ENCODE data around the gene BAD. TPM values are rescaled to one million over a fixed set of nuclear protein-coding genes. Genes with fewer than 3 reads are reported as not detected.

The BAD gene
- total and polyA plus RNA-seq, 8 donors, result 40.4 to 343 (median 105) TPM

GRCh38 chr11:64243236-64243854 is 41.1 kb downstream of the BAD start:
- no peak for TF ChIP-seq POLR2AphosphoS5 (IDR thresholded peaks at IDR 0.05)
- no peak for TF ChIP-seq EP300 (IDR thresholded peaks at IDR 0.05)
- no peak for TF ChIP-seq POLR2A (IDR thresholded peaks at IDR 0.05)
- no peak for TF ChIP-seq CTCF (IDR thresholded peaks at IDR 0.05)
- H3K36me3 ChIP-seq, result peaks cover 20 to 29% (median 23%) of the 10 kb centered on the region in 4 donors
- H3K27ac ChIP-seq, result peak overlapping the region in 4 of 5 donors; percentile 94 to 100 (median 100)
- H3K4me1 ChIP-seq, result peaks cover 47 to 82% (median 76%) of the 10 kb centered on the region in 4 donors
- H3K9me3 ChIP-seq, result no peaks in the 10 kb centered on the region
- H3K4me3 ChIP-seq, result peak overlapping the region in 1 of 4 donors; percentile 83
- intact Hi-C loops (cut with DNase I; ENCODE audit: low total_unique reads), result no loop called here
- WGBS, 5 donors, result 75 to 82% (median 81%) methylated on average over 5 to 8 of the region's 8 CpGs
- no peak for DNase-seq
- no peaks in the 10 kb centered on the region for H3K27me3 ChIP-seq

- Histone ChIP-seq H3K4me3 (peak overlapping the region; percentile 83 to 96 (median 90)), H3K27me3 (no peaks in the 10 kb centered on the region), H3K9me3 (no peaks in the 10 kb centered on the region), H3K36me3 (peaks cover 30 to 45% (median 36%) of the 10 kb centered on the region in 4 donors), H3K4me1 (peaks cover 55 to 84% (median 79%) of the 10 kb centered on the region in 4 donors), H3K27ac (peak overlapping the region; percentile 94 to 100 (median 99))
- WGBS, 5 donors, result 0 to 1% (median 0%) methylated on average over 36 to 63 of the region's 63 CpGs
- intact Hi-C loops (cut with DNase I; ENCODE audit: low total_unique reads), result no loop called here
- TF ChIP-seq POLR2AphosphoS5 (IDR thresholded peaks at IDR 0.05) (peak in 2 of 3 donors; percentile 58 to 80), EP300 (IDR thresholded peaks at IDR 0.05) (no peak)
- peak in 1 of 2 donors; percentile 83 for DNase-seq
Observed at GRCh38 chr11:64241491-64242374, 42.7 kb downstream of the BAD start.

GRCh38 chr11:64241241-64241490 is 43.3 kb downstream of the BAD start:
- intact Hi-C loops (cut with DNase I; ENCODE audit: low total_unique reads), result no loop called here
- WGBS, 5 donors, result 0 to 3% (median 1%) methylated on average over 4 to 24 of the region's 24 CpGs
- no peaks in the 10 kb centered on the region for H3K9me3 ChIP-seq
- DNase-seq, result peak; percentile 100
- H3K27ac ChIP-seq, result peak overlapping the region; percentile 94 to 100 (median 99)
- peak overlapping the region; percentile 83 to 96 (median 90) for H3K4me3 ChIP-seq
- TF ChIP-seq EP300 (IDR thresholded peaks at IDR 0.05) (no peak), POLR2A (IDR thresholded peaks at IDR 0.05) (no peak), POLR2AphosphoS5 (IDR thresholded peaks at IDR 0.05) (no peak), CTCF (IDR thresholded peaks at IDR 0.05) (no peak)
- H3K36me3 ChIP-seq, result peaks cover 30 to 48% (median 36%) of the 10 kb centered on the region in 4 donors
- peaks cover 55 to 89% (median 84%) of the 10 kb centered on the region in 4 donors for H3K4me1 ChIP-seq
- H3K27me3 ChIP-seq, result no peaks in the 10 kb centered on the region

- peak within 1 kb of the TSS; percentile 94 to 100 (median 99) for H3K27ac ChIP-seq
- TF ChIP-seq POLR2A (IDR thresholded peaks at IDR 0.05), result peak in 2 of 4 donors; percentile 45 to 64
- peak; percentile 19 for TF ChIP-seq EP300 (IDR thresholded peaks at IDR 0.05)
- peak; percentile 96 to 98 (median 98) for TF ChIP-seq POLR2AphosphoS5 (IDR thresholded peaks at IDR 0.05)
- TF ChIP-seq CTCF (IDR thresholded peaks at IDR 0.05), result peak in 1 of 7 experiments; percentile 21
- H3K4me3 ChIP-seq, result peak within 1 kb of the TSS; percentile 83 to 96 (median 90)
- no peaks in the 10 kb centered on the region for H3K9me3 ChIP-seq
- peaks cover 55 to 89% (median 84%) of the 10 kb centered on the region in 4 donors for H3K4me1 ChIP-seq
- H3K36me3 ChIP-seq, result peaks cover 30 to 48% (median 36%) of the 10 kb centered on the region in 4 donors
- H3K27me3 ChIP-seq, result no peaks in the 10 kb centered on the region
- 1 to 3% (median 1%) methylated on average over 22 to 58 of the region's 58 CpGs for WGBS, 5 donors
- peak; percentile 98 to 99 for DNase-seq
- intact Hi-C loops (cut with DNase I; ENCODE audit: low total_unique reads), result no loop called here
Observed at GRCh38 chr11:64240435-64241240, 43.8 kb downstream of the BAD start, which contains the start of gene FKBP2. Gene FKBP2 (plus strand): TSS chr11:64241095. CDS start chr11:64242388, 1,293 bp downstream.

Measured in stomach (tissue), 9 donors.